Activated CD8-positive, alpha-beta memory T cell treated with anti-CD3 and anti-CD28 coated beads for 36 hours (primary cell): ENCODE measurements around the gene SETD1B. TPM values are rescaled to one million over a fixed set of nuclear protein-coding genes. Genes with fewer than 3 reads are reported as not detected.
"Not testable (repeated sequence)": the region's sequence is repeated elsewhere in the genome, so short reads cannot be mapped to it uniquely, and the experiment has no call there.

Source experiments
- CTCF ChIA-PET: fragments of 350-600 bp; sonication (Branson Sonifier 250); formaldehyde crosslinking; loops from one replicate; lab custom pipeline; 2021; ENCODE audit warnings: antibody characterized with exemption; lab: Charles Lee
- POLR2A ChIA-PET: fragments of 350-600 bp; sonication (Branson Sonifier 250); formaldehyde crosslinking; loops from one replicate; lab custom pipeline; 2021; ENCODE audit warnings: antibody characterized with exemption; lab: Charles Lee
- total RNA-seq, 2 experiments: library from RNA; stranded (reverse); gene quantifications; one replicate each; pipeline ENCODE4 v1.2.3, GENCODE V29; 2021

SETD1B gene
- total RNA-seq, 2 experiments from 2014 or later = 22.2 to 23.4 TPM

- POLR2A ChIA-PET = interaction anchor here (0.6 kb wide), 1 partner anchor 190 kb away, joined by 6 read pairs; no protein-coding TSS in a partner anchor
- CTCF ChIA-PET = interaction anchor here (0.7 to 1.2 kb wide), 2 partner anchors 10 to 44 kb away, joined by 3 to 4 read pairs; no protein-coding TSS in a partner anchor
Measured at GRCh38 chr12:121839993-121840761, 36.4 kb downstream of the SETD1B start.

- ChIA-PET CTCF (interaction anchor here (0.7 to 1.0 kb wide), 3 partner anchors 9 to 621 kb away, joined by 3 to 6 read pairs (median 3); no protein-coding TSS in a partner anchor), POLR2A (no interaction called here)
Measured at GRCh38 chr12:121843236-121843982, 39.6 kb downstream of the SETD1B start.

- ChIA-PET CTCF (no interaction called here), POLR2A (no interaction called here)
Measured at GRCh38 chr12:121845701-121846100, 41.9 kb downstream of the SETD1B start.

- POLR2A ChIA-PET = no interaction called here
- CTCF ChIA-PET = no interaction called here
Measured at GRCh38 chr12:121849211-121849610, 45.4 kb downstream of the SETD1B start.

GRCh38 chr12:121849665-121850064 is 45.9 kb downstream of the SETD1B start:
- POLR2A ChIA-PET = no interaction called here
- CTCF ChIA-PET = interaction anchor here (0.7 kb wide), 1 partner anchor 99 kb away, joined by 4 read pairs; no protein-coding TSS in a partner anchor

- POLR2A ChIA-PET = not testable (repeated sequence)
- CTCF ChIA-PET = interaction anchor here (0.6 to 0.7 kb wide), 3 partner anchors 188 to 420 kb away, joined by 3 to 5 read pairs (median 3); no protein-coding TSS in a partner anchor
Measured at GRCh38 chr12:121852392-121852791, 48.6 kb downstream of the SETD1B start.

- CTCF ChIA-PET = no interaction called here
Measured at GRCh38 chr12:121857322-121858246, 53.8 kb downstream of the SETD1B start.

GRCh38 chr12:121858318-121858661 is 54.5 kb downstream of the SETD1B start:
- POLR2A ChIA-PET = no interaction called here
- CTCF ChIA-PET = interaction anchor here (0.6 kb wide), 1 partner anchor 165 kb away, joined by 3 read pairs; no protein-coding TSS in a partner anchor

More at GRCh38 chr12:121857322-121858246, 53.8 kb downstream of the SETD1B start:
- POLR2A ChIA-PET = no interaction called here

- ChIA-PET CTCF (interaction anchor here (0.5 to 1.3 kb wide), 4 partner anchors 8 to 680 kb away, joined by 3 to 5 read pairs (median 3); partner anchors contain the start of gene RHOF), POLR2A (no interaction called here)
Measured at GRCh38 chr12:121858662-121859572, 55.1 kb downstream of the SETD1B start, which contains the start of gene HPD. TSS of gene HPD (minus strand) at chr12:121858859. CDS start at chr12:121858823, 36 bp downstream.

GRCh38 chr12:121860257-121860656 is 56.4 kb downstream of the SETD1B start:
- CTCF ChIA-PET = no interaction called here
- POLR2A ChIA-PET = no interaction called here

- CTCF ChIA-PET, POLR2A ChIA-PET: not testable (repeated sequence)
Measured at GRCh38 chr12:121860699-121861098, 56.9 kb downstream of the SETD1B start.

GRCh38 chr12:121861636-121862254 is 57.9 kb downstream of the SETD1B start:
- CTCF ChIA-PET = interaction anchor here (0.6 kb wide), 1 partner anchor 19 kb away, joined by 4 read pairs; no protein-coding TSS in a partner anchor
- POLR2A ChIA-PET = no interaction called here

GRCh38 chr12:121866331-121866730 is 62.5 kb downstream of the SETD1B start:
- POLR2A ChIA-PET = no interaction called here
- CTCF ChIA-PET = interaction anchor here (0.6 kb wide), 1 partner anchor 241 kb away, joined by 3 read pairs; no protein-coding TSS in a partner anchor

GRCh38 chr12:121869229-121869628 is 65.4 kb downstream of the SETD1B start:
- CTCF ChIA-PET = interaction anchor here (1.2 kb wide), 1 partner anchor 57 kb away, joined by 3 read pairs; no protein-coding TSS in a partner anchor
- POLR2A ChIA-PET = not testable (repeated sequence)

GRCh38 chr12:121871467-121871866 is 67.7 kb downstream of the SETD1B start:
- ChIA-PET POLR2A (no interaction called here), CTCF (no interaction called here)

GRCh38 chr12:121872546-121873215 is 68.9 kb downstream of the SETD1B start:
- POLR2A ChIA-PET = no interaction called here
- CTCF ChIA-PET = no interaction called here

GRCh38 chr12:121873216-121873569 is 69.4 kb downstream of the SETD1B start:
- ChIA-PET POLR2A (no interaction called here), CTCF (no interaction called here)
